Measurements from ENCODE around the gene ATRIP. TPM values are rescaled to one million over a fixed set of nuclear protein-coding genes. Genes with fewer than 3 reads are reported as not detected.

The ATRIP gene
- total RNA-seq, 1 donor from 2014 or later: 3.3 TPM

DNA sequence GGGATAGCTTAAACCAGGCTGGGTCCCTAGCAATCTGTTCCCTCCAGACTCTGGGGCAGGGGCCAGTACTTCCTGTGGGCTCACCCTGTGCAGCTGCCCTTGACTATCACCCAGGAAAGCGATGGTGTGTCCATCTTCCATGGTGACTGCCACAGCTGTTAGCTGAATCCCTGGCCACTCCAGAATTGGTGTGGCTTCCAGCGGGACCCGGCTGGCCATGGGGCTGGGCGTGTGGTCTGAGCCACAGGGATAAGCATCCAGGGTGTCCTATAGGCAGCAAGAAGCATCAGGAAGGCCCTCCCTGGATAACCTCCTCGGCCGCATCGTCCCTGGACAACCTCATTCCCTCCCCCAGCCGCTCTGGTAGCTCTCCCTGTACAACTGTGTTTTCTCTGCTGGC is 23.9 kb upstream of the ATRIP start:
- ATAC-seq (no peak), DNase-seq (ENCODE audit: low spot score) (no peak)

DNA sequence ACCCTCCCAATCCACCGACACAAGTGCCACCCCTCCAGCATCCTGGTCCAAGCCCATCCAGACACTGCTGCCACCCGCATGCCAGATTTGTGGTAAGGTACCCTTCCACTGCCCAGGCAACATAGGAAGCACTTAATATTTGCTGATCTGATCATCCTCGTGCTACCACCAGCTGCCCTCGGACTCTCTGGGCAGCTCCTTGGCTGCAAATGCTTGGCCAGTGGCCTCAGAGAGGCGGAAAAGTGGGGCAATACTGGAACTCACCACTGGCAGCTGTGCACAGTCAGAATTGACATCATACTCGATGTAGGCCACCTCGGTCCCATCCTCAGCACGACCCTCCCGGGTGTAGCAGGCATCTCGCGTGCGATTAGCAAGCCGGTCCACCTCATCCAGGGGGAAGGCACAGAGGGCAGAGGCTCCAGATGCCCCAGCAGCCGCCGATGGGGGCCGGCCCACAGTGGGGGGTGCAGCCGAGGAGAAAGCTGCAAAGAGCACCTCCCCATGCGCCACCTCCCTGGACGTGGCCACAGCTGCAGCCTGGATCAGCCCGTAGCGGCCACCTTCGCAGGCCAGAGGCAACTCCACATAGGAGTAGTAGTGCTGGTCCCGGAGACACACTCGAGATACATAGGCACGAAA is 23.2 kb upstream of the ATRIP start:
- ATAC-seq: peak; percentile 13
- no peak for DNase-seq (ENCODE audit: low spot score)

DNA sequence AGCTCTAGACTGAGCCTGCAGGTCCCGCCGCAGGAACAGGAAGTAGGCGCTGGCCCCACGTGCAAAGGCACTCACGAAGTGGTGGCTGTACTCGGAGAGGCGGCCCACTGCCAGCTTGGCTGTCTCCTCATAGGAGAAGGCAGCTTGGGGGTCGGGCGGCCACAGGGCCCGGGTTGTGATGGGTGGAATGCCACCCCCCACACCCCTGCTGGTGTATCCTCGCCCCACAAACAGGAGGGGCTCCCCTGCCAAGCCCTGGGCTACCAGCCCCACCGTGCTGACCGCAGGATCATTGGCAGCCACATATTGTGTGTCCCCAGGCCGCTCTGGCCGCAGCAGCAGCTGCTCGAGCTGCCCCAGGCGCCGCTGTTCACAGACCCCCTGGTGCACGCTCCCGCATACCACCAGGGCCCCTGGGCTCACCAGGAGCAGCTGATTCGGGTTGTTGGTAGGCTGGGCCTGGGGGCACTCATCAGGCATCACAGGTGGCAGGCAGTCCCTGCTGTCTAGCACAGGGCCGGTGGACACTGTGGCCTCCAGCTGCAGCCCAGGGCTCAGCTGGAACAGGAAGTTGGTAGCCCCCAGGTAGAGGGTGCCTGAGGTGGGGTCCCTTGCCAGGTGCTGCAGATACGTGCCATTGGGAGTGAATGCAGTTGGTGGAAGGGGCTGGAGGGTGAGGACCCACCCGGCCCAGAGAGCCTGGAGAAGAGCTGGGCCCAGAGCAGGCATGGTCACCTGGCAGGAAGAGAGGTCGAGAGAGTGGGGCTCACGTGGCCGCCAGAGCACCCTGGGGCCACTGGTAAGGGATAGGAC is 22.4 kb upstream of the ATRIP start:
- no peak for ATAC-seq
- DNase-seq (ENCODE audit: low spot score): no peak

DNA sequence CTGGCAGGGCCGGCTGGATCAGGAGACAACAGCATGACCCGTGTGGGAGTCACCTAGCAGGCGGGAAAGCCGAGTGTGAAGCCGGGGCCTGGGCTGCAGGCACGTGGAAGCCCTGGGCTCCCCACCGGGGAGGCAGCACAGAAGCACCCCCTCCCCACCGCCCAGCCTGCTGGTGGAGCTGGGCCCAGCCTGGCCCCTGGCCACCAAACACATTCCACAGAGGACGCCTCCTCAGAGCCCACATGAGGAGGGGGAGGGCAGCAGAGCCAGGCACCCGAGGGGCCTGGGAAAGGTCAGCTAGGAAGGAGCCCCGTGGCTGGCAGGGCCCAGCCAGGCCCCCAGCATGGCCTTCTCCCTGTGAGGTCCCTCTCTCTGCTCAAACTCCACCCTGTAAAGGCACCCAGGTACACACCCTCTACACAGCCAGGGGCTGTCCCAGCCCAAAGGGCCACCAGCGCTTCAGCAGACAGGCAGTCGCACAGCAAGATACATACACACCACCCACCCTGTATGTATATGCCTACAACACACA is 21.2 kb upstream of the ATRIP start:
- DNase-seq (ENCODE audit: low spot score) (no peak), ATAC-seq (no peak)

DNA sequence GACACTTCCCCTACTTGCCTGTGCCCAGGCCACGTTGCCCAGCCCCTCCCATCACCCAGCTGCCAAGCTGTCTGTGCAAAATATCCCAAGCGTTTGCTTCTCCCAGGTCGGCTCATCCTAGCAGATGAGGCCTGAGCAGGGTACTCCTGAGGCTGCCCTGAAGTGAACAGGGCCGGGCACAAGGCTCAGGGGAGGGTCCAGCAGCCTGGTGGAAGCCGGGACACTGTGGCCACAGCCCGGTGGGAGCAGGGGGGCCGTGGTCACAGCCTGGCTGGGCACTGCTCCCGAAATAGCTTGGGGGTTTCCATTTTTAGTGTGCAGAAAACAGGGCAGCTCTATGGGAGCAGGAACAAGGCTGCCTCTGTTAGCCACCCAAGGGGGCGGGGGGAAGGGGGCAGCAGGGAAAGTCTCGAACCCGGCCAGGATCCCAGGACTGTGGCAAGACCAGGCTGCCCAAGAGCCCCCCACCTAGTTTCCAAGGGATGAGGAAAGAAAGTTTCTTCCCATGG is 20.1 kb upstream of the ATRIP start:
- ATAC-seq: no peak
- no peak for DNase-seq (ENCODE audit: low spot score)

DNA sequence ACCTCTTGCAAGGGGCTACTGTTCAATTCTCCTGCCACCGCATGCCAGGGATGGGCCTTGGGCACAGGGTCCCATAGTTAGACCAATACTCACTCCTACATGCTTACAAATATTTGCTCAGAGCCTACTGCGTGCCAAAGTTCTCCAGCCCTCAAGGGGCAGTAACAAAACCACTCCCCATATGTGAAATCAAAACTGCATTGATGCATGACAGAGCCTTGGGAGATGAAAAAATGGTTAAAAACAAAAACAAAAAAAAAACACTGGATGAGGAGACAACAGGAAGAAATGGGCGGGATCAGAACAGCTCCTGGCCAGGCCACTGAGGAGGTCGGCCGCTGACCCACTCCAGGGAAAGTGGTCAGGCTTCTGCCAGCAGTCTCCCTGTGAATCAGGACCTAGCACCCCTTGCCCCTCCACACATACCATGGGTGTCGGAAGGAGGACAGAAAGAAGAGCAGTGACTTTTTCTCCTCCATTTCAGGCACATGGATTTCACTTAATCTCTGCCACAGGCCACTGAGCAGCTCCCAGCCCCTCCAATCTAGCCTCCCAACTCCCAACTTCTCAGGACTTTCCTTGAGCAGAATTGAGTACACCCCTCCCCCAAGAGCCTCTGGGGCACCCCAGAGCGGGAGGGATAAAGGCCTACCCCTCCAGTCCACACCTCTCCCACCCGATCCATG is 19.4 kb upstream of the ATRIP start:
- DNase-seq (ENCODE audit: low spot score) (no peak), ATAC-seq (no peak)

DNA sequence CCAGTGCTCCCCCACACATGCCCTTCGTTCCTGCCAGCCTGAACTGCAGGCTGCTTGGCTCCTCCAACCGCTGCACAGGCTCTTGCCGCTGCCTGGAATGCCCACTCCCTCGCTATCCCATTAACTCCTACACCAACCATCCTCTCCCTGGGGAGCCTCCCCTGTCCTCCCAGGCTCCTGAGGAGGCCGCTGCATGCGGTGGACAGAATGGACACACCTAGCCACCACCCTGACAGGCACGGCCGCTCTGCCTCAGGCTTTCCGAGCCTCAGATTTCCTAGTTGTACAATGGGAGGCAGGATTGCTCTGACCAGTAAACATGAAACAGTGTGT is 18.9 kb upstream of the ATRIP start:
- no peak for DNase-seq (ENCODE audit: low spot score)
- ATAC-seq: no peak

DNA sequence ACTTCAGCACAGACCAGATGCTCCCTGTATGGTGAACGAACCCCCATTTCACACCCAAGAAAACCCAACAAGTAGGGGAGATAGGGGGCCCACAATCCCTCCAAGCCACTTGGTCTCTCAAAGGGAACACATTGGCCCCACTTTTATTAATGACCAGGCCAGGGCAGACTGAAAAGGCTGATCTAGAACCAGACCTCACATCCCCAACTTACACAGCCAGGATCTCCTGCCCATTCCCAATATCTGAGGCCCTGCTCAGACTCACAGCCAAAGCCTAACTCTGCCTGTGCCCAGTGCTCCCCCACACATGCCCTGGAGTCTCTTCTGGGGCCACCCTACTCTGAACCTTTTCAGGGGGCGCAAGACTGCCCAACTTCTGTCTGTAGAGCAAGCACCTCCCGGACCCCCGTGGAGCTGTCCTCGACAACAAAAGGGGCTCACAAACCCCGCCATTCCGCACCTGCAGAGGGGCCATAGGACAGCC is 18.4 kb upstream of the ATRIP start:
- ATAC-seq: no peak
- no peak for DNase-seq (ENCODE audit: low spot score)

DNA sequence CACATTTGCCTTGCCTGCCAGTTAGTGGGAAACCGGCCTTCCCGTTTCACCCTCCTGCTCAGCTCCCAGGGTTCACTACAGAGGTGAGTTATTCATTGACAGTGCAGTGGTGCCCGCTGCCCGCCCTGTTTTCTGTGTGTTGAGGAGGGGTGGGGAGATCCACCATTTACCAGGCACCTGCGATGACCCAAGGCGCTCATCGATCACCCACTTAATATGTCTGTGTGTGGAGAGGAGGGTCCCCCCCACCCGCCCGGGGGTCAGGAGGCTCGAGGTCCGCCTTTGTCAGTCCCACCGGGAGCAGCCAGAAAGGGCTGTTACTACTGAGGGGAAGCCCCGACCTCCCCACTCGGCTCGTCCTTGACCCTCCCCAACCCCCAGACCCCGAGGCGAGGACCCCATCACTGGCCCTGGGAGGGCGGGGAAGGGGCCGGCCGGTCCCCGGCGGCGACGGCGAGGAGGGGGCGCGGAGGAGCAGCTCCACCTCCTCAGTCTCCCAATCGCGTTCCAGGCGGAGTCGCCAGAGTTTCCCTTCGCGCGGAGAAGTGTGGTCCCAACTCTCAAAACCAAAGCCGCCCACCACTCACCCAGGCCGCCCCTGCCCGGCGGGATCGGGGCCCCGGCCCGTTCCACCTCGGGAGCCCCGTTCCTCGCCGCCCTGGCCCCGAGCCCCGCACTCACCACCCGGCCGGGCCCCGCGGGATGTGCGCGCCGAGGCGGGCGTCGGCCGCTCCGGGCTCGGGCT is 17.8 kb upstream of the ATRIP start:
- DNase-seq (ENCODE audit: low spot score): peak; percentile 85

DNA sequence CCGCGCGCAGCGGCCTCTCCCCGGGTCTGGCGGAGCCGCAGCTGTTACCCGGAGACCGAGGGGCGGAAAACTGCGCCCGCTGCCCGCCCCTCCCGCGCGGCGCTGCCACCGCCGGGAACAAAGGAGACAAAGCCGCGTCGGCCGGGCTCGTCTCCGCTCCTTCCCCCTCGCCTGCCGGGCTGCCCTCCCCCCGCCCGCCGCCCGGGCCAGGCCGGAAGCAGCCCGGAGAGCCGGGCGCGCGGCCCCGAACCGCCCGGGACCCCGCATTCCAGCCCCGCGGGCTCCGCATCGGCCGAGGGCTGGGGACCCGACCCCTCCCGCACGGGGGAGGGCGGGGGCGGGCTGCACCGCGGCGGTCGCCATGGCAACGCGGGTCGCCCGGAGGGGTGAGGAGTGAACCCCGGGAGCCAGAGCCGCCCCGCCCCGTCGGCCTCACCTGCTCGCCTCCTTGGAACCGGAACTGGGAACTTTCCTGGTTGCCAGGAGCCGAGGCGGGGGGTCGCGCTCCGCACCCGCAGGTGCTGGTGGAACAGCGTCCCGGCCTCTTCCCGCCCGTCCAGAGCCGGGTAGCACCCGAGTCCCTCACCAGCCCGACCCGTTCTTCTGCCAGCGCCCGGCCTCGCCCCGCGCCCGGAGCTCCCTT is 17.1 kb upstream of the ATRIP start:
- peak; percentile 88 for DNase-seq (ENCODE audit: low spot score)
- ATAC-seq: peak; percentile 62

More for the DNA sequence above, 17.8 kb upstream of the ATRIP start:
- peak; percentile 64 for ATAC-seq

DNA sequence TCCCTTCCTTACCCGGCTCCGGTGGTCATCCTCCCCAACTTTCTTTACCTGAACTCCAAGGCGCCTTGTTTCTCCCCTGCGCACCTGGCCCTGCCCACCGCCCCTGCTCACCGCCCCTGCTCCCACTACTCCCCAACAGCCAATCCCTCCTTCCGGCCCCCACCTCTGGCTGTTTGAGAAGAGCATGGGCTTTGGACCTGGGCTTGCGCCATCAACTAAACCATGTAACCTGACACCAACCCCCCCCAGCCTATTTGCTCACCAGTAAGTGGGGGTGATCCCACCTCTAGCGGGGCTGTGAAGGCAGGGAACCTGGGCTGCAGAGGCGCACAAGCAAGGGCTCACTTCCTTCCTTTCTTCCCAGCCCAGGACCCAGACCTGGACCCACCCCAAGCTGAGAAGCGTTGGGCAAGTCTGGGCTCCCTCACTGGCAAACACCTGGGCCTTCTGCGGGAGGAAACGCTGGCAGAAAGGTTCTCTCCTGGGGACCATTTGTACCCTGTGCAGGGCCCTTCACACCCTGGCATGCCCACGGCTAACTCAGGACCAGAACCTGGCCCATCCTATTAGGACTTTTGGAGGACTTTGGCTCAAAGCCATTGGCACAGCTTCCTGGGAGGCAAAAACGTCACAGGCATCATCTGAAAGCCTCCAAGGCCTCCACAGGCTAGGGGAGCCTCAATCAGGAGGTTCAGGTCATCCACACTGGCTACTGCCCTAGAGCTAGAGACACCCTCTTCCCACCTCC is 16.4 kb upstream of the ATRIP start, which contains the start of gene PLXNB1:
Gene PLXNB1 (minus strand): TSS at position 127 of the 748 bp plus-strand sequence. CDS start 5,475 bp downstream, outside the sequence.
- ATAC-seq: peak; percentile 71
- DNase-seq (ENCODE audit: low spot score): peak; percentile 95

DNA sequence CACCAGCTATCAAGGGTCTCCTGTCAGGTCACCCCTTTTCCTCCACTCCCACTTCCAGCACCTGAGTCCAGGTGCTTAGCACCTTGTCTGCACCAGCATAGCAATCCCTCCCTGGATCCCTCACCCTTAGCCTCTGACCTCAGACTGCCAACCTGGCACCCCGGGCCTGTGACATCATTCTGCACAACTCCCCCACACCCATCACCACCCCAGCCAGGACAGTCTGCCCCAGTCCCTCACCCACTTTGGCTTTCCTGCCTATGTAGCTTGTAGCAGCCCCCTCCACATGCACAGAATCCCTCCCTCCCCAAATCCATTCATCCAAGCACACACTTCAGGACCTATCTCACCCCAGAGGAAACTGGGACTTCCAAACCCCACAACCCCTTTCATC is 15.8 kb upstream of the ATRIP start:
- ATAC-seq (no peak), DNase-seq (ENCODE audit: low spot score) (peak; percentile 52)

DNA sequence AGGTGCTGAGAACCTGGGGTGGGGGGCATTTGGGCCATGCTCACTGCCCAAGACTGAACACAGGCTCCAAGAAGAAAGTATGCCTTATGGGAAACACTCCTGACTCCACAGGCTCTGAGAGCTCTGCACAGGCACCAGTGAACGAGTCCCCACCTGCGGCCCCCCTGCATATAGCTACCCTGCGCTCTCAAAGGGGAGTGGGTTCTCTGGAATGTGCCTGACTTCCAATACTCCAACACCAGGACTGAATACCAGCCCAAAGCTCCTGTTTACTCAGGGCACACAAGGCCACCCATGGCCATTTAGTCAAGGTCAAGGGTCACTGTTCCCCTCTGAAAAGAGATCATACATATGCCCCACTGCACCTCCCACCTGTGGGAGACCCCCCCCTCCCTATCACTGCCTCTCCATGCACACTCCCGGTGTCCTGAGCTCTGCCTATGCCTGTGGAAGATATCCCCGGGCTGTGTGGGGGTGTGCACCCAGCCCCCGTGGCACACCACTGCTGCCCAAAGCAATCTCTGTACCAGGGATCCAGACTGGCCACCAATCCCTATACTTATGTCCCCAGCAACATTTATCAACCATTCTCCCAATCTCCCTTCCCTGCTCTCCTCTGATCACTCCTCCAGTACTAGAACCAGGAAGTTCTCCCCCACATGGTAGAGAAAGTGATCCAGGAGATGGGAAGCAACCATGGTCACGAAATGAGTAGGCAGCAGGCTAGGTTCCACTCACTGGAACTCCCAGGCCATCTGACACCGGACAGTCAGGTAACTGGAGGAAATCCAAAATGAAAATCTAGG is 15.1 kb upstream of the ATRIP start:
- peak; percentile 44 for DNase-seq (ENCODE audit: low spot score)
- no peak for ATAC-seq

DNA sequence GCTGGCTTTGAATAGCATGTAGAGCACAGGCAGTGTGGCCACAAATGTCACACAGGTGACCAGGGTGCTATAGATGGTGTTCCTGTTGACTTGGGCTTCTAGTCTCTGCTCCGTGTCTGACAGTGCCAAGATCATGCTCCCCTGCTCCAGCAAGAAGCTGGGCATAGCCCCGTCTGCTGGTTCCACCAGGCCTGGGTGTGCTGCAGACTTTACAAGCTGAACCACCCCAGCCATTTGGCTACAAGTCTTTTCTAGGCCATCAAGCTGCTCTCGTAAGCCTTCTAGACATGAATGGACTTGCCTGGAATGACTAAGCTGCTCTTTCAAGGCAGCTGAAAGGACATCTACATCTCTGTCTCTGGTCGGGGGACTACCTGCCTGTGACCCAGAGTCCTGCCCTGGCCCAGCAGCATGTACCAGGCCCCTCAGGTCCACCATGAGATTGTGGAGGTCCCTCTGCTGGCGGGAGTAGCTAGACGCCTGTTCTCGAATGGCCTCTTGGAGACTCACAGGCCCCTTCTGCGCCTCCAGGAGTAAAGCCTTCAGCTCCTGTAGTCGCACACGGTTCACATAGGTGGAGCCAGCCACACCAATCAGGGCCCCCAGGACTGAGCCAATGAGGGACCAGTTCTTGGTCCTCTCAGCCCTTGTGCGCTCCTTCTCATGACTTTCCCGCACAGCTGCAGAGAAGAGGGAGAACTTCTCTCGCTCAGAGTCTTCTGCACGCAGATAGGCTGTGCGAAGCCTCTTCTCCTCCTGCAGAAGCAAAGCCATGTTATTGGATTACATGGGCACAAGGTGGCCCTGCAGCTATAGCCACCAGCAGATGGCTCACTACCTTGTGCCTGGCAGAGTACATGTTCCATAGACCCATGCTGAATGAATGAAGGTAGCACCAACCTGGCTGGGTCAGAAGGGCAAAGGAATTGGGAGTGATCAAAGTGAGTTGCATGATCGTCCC is 13.8 kb upstream of the ATRIP start:
- ATAC-seq (no peak), DNase-seq (ENCODE audit: low spot score) (no peak)

DNA sequence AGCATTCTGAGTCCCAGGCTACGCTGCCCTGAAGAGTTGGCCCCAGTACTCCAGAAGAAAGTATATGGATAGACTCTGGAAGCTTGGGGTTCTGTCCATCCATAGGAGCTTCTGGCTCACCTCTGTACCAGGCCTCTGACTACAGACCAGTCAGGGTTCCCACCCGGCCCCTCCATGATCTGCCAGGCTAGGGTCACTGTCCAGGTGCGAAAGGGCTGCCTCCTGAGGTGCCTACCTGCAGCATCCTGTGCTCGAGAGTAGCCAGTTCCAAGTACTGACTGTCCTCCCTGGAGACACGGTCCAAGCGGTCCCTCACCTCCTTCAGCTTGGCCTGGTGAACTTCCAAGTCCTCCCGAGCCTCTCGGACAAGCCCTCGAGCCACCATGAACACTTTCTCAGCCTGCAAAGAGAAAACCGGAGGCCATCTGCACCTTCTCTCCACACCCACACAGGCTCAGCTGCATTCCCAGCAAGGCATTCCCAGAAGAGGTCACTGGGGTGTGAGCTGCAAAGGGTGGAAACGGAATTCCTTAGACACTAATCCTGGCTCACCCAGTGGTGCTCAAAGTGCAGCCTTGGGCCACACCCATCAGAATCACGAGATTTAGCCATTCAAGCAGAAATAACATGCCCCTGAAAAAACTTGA is 12.9 kb upstream of the ATRIP start:
- no peak for ATAC-seq
- DNase-seq (ENCODE audit: low spot score): no peak

DNA sequence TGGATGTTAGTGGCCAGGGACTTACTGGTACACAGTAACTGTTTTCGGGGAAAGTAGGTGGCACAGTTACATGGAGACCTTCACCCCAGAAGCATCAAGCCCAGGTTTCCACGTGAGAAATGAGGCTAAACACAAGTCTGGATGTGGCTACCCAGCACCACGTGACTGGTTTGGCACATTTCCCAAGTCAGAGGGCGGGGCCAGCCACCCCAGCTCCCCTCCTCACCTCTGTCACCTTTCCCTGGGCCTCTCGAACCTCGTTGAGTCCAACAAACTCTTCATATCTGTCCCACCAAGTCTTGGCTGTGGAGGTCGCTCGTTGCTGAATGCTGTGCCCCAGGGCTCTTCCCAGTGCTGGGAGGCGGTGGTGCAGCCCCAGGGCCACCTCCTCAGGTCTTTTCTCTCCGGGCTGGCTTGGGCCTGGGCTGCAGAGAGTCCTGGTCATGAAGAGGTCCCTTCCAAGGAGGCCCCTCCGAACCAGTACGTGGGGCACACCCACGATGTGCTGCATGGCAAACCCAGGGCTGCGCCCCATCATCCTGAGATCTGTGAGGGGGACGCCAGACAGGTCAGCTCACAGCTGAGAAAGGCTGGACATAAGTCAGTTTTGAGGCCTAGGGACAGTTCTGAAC is 11.8 kb upstream of the ATRIP start:
- no peak for DNase-seq (ENCODE audit: low spot score)
- no peak for ATAC-seq
